GM21447 (cell line): ENCODE results near the gene SCN2B.
A peak's percentile ranks its signal among the peaks of the same experiment; 100 is the strongest.

Experiments
- ATAC-seq: cut with Tn5 transposase; IDR thresholded peaks from one replicate; pipeline ENCODE4 v1.9.1; 2021; ENCODE audit not compliant: unreplicated experiment

The SCN2B gene, protein sequence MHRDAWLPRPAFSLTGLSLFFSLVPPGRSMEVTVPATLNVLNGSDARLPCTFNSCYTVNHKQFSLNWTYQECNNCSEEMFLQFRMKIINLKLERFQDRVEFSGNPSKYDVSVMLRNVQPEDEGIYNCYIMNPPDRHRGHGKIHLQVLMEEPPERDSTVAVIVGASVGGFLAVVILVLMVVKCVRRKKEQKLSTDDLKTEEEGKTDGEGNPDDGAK

DNA sequence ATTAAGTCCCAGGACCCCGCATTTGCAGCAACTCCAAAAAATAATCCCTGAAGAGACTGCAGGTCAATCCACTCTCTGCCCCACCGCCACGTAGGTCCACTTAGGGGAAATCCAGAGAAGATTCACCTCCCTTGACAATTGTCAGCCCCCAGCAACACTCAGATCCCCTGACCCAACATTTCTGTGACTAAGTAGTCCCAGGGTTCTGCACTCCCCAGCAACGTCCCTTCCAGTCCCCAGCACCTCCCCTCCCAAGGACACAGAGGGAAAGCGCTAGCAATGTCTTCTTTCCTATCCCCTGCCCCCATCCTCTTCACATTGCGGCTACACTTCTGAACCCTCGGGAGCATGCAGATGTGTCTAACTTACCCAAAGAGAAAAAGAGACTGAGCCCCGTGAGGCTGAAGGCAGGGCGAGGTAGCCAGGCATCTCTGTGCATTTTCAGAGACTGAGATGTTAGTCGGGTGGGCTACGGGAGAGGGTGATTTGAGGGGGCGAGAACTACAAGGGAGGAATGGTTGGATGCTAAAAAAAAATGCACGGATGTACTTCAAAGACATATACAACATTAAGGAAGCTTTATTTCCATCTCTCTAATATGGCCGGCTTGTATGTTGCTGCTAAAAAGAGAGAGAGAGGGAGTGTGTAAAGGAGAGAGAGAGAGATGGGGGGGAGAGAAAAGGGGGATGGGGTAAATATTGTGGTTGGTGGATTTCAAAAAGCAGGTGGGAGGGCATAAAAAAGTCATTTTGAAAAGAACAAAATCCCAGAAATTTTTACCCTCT is at the start of gene SCN2B:
TSS of gene SCN2B (minus strand) at position 647 of the 785 bp plus-strand sequence. CDS start at position 439, 208 bp downstream.
- no peak for ATAC-seq

DNA sequence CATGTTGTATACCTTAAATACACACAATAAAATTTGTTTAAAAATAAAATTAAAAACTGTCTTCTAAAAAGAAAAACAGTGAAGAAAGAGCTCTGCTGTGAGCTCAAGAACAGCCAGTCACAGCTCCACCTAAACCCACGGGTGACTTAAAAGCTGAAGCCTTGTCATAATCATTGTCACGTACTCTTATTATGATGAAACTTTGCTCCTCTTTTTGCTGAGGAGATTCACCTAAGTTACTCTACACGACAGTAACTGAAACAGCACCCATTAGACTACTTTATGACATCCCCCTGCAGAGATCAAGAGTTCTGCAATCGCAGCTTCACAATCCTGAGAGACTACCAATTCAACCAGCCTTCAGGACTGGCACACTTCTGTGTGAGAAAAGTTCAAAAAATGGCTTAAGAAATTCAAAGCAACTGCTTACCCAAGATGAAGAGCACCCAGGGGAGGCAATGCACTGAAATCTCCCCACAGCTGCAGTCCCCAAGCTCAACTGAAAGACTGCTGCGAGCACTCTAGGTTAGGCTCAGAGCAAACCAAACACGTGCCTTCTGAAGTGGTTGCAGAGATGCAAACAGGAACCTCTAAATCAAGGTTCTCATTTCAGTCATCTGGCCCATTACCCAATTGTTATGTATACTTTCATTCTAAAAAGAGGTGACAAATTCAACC is 48.2 kb upstream of the SCN2B start, which contains the start of gene JAML:
TSS of gene JAML (minus strand) at position 501 of the 678 bp plus-strand sequence. CDS start 10,145 bp downstream, outside the sequence.
- ATAC-seq = peak; percentile 41

DNA sequence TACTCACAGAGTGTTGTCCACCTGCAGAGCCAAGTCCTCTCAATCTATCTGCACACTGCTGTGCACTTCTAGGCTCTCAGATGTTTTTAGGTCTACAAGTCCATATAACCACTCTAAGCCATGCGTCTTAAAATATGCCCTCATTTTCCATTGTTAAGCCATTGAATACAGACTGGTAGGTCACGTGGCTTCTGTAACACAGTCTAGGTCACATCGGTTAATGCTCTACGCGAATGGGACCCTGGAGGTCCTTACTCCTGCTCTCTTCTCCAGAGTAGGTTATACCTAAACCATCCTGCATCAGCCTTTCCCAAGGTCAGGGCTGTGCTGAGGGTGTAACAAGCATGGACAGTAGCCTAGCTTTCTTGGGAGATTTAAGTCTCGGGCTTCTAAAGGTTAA is 47.6 kb upstream of the SCN2B start:
- ATAC-seq = no peak

DNA sequence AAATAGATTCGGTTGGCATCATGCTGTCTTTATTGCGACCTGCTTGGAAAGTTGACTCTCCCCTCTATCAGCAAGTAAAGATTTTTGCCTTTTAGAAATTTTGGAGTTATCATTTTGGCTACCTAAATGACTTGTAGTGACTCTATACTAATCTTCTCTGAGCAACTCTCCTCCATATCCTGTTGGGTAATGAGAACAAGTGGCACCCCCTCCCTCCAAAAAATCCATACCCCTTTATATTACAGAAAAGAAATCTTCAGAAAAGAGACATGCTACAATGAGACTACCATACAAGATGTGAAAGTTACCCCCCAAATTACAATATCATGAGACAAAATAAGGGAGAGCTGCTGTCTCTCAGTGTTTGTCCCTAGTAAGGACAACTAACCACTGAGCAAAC is 47.1 kb upstream of the SCN2B start:
- ATAC-seq = no peak

DNA sequence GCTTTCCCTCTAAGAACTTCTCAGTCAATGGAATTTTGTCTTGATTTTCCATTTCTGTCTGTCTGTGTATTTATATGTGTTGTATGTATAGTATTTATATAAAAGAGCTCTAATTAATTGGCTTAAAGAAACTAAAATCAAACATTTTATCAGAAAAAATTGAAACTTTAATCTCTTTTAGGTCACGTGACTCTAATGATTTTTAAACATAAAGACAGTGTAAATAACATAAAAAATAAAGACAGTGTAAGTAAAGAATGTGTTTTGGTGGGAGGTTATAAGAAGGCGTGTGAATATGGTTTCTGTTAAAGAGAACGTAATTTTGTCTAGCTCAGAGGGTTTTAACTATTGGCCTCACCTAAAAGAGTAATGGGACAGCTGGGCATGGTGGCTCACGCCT is 46.0 kb upstream of the SCN2B start:
- no peak for ATAC-seq

DNA sequence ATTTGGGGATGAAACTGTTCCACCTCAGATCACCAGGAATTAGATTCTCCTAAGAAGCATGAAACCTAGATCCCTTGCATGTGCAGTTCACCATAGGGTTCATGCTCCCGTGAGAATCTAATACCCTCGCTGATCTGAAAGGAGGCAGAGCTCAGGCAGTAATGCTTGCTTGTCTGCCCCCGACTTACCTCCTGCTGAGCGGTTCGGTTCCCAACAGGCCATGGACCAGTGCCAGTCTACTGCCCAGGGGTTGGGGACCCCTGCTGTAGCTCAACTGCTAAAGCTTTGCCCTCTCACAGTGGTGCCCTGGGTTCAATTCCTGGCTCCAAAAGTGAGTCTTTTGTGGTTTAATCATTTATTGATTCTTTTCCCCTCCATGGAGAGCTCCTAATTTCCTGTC is 45.0 kb upstream of the SCN2B start:
- ATAC-seq = no peak

DNA sequence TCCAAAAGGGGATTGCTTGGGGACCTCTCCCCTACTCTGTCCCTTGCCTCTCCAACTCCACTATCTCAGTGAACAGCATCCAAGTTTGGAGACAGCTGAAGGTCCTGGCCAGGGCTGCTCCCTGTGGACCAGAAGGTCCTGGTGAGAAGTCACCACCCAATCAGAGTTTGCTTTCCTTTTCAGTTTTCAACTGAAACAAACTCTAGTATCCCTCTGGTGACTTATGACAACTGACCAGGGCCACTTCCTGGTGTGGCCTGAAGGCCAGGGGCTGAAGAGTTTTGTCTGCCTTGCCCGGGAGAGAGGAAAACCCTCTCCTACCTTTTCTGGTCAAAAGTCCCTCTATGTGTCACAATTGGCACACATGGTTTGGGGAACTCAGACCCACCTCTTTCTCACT is 43.3 kb upstream of the SCN2B start:
- ATAC-seq = no peak

DNA sequence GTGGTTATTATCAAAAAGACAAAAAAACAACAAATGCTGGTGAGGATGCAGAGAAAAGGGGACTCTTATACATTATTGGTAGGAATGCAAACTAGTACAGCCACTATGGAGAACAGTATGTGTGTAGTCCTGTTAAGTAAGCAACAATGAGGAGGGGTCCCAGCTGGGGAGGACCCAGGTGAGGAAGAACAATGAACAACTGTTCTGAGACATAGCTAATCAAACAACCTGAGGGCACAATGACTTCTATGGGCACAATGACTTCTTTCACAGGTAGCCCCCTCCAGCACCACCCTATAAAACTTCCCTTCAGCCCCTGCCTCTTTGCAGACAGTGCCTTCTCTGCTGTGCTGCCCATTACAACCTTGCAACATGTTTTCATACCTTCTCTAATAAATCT is 42.8 kb upstream of the SCN2B start:
- ATAC-seq = no peak

DNA sequence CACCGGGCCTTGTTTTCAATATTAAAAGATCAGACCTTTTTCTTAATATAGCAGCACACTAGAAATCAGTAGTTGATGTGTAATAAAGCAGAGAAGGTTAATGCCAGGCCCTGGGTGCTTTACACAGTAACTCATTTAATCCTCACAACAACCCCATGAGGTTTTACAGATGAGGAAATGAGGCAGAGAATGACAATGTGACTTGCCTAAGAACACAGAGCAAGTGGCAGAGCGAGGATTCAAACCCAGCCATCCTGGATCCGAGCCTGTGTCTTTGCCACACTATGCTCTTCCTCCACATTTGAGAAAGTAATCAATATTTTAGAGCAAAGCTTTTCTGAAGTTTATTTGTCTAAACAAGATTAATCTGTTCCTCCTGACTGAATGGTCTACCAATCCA is 41.1 kb upstream of the SCN2B start:
- ATAC-seq = no peak

DNA sequence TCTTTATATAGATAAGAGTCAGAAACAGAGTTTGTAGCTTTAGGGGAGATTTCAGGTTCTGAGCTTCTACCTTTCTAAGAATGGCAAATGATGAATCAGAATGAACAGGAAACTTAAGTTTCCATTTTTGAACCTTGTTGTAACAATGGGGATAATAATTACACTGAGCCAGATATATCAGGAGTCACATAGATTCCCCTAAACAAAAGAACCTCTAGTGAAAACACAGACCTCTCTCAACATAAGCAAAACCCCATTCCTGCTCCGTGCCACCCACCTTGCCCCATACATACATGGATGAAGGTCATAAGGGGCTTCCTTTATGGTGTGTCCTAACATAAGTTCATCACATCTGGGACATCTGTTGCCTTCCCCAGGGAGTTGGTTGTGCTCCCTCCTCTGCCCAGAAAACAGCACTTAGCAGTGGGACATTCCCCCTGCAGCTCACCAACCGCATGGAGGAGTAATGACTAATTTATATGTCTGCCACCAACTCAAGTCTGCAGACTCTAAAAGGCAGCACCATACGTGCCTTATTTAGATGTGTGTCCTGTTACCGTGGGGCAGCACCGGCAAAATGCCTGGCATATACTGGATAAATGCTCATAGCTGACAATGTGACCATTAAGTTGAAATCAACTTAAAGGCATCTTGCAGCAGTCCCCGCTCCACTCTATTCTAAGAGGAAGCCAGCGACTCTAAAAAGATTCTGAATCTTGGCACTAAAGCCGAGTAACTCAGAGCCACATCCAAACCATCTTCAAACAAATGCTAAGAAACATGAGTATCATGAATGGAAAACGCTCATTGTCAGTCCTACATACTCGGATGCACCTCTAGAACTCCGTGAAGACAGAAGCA is 40.4 kb upstream of the SCN2B start:
- peak; percentile 47 for ATAC-seq

DNA sequence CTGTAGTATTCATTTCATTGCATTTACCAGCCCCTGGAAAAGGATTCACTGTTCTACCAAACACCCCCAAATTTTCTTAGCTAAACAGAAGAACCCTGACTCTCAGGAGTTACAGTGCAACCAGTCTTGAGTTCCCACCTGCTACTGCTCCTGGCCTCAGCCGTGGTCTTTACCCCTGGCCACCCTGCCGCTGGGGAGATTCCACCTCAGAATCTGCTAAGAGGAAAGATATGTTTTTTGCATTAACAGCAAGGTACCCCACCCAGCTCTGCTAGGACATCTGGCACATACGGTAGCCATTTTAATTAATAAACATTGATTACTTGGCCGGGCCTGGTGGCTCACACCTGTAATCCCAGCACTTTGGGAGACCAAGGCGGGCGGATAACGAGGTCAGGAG is 39.3 kb upstream of the SCN2B start:
- ATAC-seq = no peak

DNA sequence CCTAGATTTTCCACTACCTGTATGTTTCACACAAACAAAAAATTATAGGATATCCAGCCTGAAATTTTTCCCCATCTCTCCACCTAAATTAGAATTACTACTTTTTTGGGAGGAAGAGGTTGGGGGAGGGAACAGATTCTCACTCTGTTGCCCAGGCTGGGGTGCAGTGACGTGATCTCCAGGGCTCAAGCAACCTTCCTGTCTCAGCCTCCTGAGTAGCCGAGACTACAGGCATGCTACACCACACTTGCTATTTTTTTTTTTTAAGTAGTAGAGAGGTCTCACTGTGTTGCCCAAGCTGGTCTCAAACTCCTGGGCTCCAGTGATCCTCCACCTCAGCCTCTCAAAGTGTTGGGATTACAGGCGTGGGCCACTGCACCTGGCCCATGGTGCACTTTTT is 38.8 kb upstream of the SCN2B start:
- no peak for ATAC-seq

DNA sequence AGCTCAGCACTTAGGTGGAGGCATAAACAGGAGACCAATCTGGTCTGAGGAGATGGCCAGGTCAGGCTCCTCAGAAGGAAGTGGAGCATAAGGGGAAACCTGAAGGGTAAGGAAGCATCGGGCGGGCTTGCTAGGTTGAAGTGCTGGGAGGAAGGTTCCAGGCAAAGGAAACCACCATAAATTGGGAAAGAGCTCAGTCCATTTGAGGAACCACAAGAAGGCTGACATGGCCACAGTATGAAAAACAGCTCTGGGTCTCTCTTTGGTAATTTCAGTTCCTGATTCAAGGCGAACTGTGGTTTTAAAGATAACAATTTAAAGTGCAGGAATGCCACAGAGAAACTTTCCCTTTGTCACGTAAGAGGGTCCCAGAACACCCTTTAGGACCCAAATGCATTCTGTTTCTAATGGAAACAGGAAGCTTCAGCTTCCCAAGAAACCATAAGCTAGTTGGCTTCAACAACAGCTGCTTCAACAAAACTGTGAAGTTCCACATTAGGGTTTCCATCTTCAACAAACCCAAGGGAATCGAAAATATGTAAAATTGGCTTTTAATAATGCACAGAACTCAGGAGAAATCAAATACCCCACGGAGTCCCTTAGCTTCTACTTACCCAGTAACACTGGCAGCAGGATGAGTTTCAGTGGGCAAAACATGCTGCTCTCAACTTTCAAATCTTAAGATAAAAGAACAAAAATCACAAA is 37.9 kb upstream of the SCN2B start:
- ATAC-seq = no peak

DNA sequence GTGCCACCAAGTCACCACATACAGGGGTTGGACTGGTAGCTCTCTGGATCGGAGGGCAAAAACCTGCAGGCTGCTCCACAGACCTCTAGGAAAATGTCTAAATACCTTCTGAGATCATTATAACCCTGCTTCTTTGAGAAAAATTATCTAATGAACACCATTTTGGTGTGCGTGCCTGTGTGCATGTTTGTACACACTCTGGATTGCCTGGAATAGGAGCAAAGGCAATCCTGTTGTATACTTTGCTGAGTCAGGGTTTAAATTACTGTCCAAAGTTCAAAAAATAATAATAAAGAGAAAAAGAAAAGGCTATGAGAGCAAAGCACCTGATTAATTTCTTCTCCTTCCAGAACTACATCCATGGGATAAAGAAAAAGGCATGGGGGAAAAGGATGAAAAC is 37.3 kb upstream of the SCN2B start:
- no peak for ATAC-seq

DNA sequence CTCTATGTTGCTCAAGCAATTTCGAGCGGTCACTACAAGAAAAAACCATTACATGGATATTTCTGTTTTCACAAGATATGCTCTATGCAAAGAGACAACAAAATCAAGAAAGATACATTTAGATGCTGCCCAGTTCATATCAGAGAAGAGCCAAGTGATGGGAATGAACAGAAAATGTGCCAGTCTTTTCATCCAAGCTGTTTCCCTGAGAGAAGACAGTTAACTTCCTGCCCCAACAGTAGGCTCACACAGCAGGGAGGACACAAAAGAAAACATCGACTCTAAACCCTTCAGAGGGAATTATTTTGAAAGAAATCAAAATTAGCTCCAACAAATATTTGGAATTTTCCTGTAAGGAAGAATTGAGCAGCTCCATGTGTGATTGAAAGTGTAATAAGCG is 36.8 kb upstream of the SCN2B start:
- no peak for ATAC-seq

DNA sequence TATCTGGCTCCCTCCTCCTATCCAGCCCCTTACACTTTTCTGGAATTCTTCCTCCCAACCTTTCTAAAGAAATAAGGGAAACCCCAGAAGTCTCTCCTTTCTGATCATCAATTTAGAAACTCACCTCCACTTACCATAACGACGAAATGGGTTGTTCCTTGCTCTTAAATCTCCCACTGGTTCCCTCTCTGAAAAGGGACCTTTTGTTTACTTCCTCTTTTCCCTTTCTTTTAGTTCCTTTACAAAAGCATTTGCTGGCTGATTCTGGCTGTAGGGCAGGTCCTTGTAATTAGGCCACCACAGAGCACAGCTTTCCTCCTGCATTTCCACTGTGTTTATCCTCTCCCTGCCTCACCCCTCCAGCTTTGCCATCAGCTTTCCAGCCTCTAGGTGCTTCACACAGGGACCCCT is 36.3 kb upstream of the SCN2B start:
- ATAC-seq = no peak

DNA sequence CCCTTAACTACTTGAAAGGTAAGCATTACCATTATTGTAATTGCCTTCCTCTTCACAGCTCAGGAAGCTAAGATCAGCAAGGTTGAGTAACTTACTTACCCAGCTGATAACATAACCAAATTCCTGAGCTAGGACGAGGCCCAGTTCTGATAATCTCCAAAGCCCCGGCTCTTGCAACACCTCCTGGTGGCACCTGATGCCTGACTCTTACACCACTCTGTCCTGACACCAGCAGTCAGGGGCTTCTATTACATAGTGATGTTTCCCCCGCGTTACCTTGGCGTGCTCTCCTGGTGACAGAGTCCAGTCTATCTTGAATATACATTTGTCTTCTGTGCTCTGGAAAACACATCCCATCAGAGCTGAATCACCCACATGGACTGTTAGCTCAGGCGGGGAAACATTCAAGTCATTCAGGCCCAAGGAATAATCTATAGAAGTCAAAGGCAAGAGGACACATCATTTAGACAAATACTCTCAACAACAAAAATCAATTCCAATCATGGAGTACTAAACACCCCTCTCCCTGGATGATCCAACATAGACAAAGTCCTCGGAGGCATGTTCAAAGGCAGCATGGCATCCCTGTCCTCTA is 35.8 kb upstream of the SCN2B start:
- ATAC-seq = no peak

DNA sequence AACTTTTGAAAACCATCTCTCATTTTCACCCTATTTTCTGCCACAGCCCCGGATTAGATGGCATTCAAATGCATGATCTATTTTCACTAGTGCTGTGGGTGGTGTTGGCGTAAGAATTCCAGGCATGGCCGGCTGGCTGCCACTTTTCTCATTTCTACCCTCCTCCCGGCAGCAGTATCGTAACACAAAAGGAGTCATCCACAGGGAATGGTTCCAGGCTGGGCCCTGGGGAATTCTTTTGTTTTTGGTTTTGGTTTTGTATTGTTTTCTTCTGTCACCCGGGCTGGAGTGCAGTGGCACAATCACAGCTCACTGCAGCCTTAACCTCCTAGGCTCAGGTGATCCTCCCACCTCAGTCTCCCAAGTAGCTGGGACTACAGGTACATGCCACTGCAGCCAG is 34.6 kb upstream of the SCN2B start:
- ATAC-seq = no peak

DNA sequence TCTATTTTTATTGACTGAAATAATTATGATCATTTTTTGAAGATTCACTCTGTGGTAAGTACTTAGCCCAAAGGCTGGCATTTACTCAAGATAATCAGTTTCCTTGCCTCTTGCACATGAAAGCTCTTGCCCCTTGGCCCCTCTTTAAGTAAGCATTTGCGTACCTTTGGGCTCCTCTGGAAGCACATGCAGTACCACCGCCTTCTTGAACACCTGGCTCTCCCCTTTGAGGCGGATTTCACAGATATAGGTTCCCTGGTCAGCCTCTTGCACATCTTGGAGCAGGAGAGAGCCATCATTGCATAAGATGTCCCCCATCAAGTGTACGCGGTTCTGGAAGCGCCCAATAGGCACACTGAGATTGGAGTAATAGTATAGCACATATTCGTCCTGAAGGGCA is 33.9 kb upstream of the SCN2B start:
- ATAC-seq = no peak

DNA sequence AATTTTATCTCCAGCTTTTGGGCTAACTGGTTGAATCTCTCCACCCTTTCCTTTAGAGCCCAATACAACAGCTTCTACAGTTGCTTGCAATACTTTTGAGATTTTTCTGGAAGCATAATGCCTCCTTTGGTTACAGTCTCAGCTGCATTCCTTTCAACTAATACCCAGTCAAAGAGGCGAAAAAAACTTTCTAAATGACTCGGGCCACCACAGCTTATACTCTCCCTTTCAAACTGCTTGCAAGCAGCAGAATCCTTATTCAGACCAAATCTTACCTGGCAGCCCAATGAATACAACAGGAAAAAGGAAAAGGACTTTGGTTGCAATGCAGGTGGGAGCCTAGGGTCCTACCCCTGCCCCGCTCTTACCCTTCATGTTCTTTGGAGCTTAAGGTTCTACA is 32.6 kb upstream of the SCN2B start:
- no peak for ATAC-seq
